AG09319 (cell line): ENCODE measurements around the gene RASSF1.
"Not testable (repeated sequence)": the region's sequence is repeated elsewhere in the genome, so short reads cannot be mapped to it uniquely, and the experiment has no call there.

Experiments
- DNase-seq: peaks from one replicate; pipeline ENCODE4 v3.0.0-alpha.2; 2010; ENCODE audit warnings: low read depth; ENCODE audit errors: extremely low read depth
- CTCF ChIP-seq: IDR thresholded peaks from 2 replicates; pipeline ENCODE4 v1.5.1; 2011; ENCODE audit warnings: low read depth, mild to moderate bottlenecking, inconsistent platforms, low read length, moderate library complexity

Gene RASSF1

GRCh38 chr3:50288387-50289007, 52.1 kb downstream of the RASSF1 start:
- no peak for TF ChIP-seq CTCF
- no peak for DNase-seq

- no peak for TF ChIP-seq CTCF
- no peak for DNase-seq
These were observed 53.4 kb downstream of the RASSF1 start for GRCh38 chr3:50287262-50287661.

GRCh38 chr3:50286322-50287227, 54.1 kb downstream of the RASSF1 start:
- no peak for DNase-seq
- TF ChIP-seq CTCF: no peak

- DNase-seq: not testable (repeated sequence)
These were observed 56.5 kb downstream of the RASSF1 start for GRCh38 chr3:50284121-50284520.
